ENCODE data around the gene MLLT6.

Gene MLLT6

GRCh38 chr17:38681096-38681495 is 24.0 kb upstream of the MLLT6 start:
- no peak overlapping the region for H2AFZ ChIP-seq (ENCODE audit: low read length)
- no peaks in the 10 kb centered on the region for H3K79me2 ChIP-seq (ENCODE audit: insufficient read depth, low read length)
- H4K20me1 ChIP-seq (ENCODE audit: insufficient read depth, low read length, poor library complexity, severe bottlenecking), result no peaks in the 10 kb centered on the region
- no peaks in the 10 kb centered on the region for H3K9me3 ChIP-seq (ENCODE audit: insufficient read depth, low read depth, low read length)
- no peak for TF ChIP-seq EZH2phosphoT487 (IDR thresholded peaks at IDR 0.05; ENCODE audit: borderline replicate concordance)
- TF ChIP-seq CTCF (conservative IDR thresholded peaks at IDR 0.05; ENCODE audit: low read length), result no peak
- no peak overlapping the region for H3K4me3 ChIP-seq (ENCODE audit: low read length, poor library complexity, severe bottlenecking)
- H3K27me3 ChIP-seq (ENCODE audit: insufficient read depth, low read length, poor library complexity, severe bottlenecking), result no peaks in the 10 kb centered on the region
- no peak overlapping the region for H3K9ac ChIP-seq (ENCODE audit: low read depth, low read length, poor library complexity, severe bottlenecking)
- H3K36me3 ChIP-seq (ENCODE audit: insufficient read depth, low read length), result no peaks in the 10 kb centered on the region
- H3K4me2 ChIP-seq (ENCODE audit: low read depth, low read length, poor library complexity, severe bottlenecking), result no peak overlapping the region
- no peaks in the 10 kb centered on the region for H3F3A ChIP-seq (ENCODE audit: low read depth)
- H3K4me1 ChIP-seq (ENCODE audit: insufficient read depth, low read length, poor library complexity, severe bottlenecking), result peaks cover 5% of the 10 kb centered on the region
- no peaks in the 10 kb centered on the region for H3K9me2 ChIP-seq (replicated peaks; ENCODE audit: low read depth, low read length)

GRCh38 chr17:38685491-38685890 is 19.6 kb upstream of the MLLT6 start:
- H3K9me3 ChIP-seq (ENCODE audit: insufficient read depth, low read depth, low read length), result no peaks in the 10 kb centered on the region
- H3K9ac ChIP-seq (ENCODE audit: low read depth, low read length, poor library complexity, severe bottlenecking), result no peak overlapping the region
- no peak overlapping the region for H3K4me2 ChIP-seq (ENCODE audit: low read depth, low read length, poor library complexity, severe bottlenecking)
- no peaks in the 10 kb centered on the region for H3K4me1 ChIP-seq (ENCODE audit: insufficient read depth, low read length, poor library complexity, severe bottlenecking)
- H3F3A ChIP-seq (ENCODE audit: low read depth), result no peaks in the 10 kb centered on the region
- no peak overlapping the region for H3K4me3 ChIP-seq (ENCODE audit: low read length, poor library complexity, severe bottlenecking)
- no peaks in the 10 kb centered on the region for H3K79me2 ChIP-seq (ENCODE audit: insufficient read depth, low read length)
- H3K36me3 ChIP-seq (ENCODE audit: insufficient read depth, low read length), result no peaks in the 10 kb centered on the region
- H3K27me3 ChIP-seq (ENCODE audit: insufficient read depth, low read length, poor library complexity, severe bottlenecking), result no peaks in the 10 kb centered on the region
- no peaks in the 10 kb centered on the region for H4K20me1 ChIP-seq (ENCODE audit: insufficient read depth, low read length, poor library complexity, severe bottlenecking)
- TF ChIP-seq EZH2phosphoT487 (IDR thresholded peaks at IDR 0.05; ENCODE audit: borderline replicate concordance) (no peak), CTCF (conservative IDR thresholded peaks at IDR 0.05; ENCODE audit: low read length) (no peak)
- no peaks in the 10 kb centered on the region for H3K9me2 ChIP-seq (replicated peaks; ENCODE audit: low read depth, low read length)
- H2AFZ ChIP-seq (ENCODE audit: low read length), result no peak overlapping the region

- Histone ChIP-seq H3F3A (ENCODE audit: low read depth) (no peaks in the 10 kb centered on the region), H4K20me1 (ENCODE audit: insufficient read depth, low read length, poor library complexity, severe bottlenecking) (no peaks in the 10 kb centered on the region), H3K36me3 (ENCODE audit: insufficient read depth, low read length) (no peaks in the 10 kb centered on the region), H3K4me2 (ENCODE audit: low read depth, low read length, poor library complexity, severe bottlenecking) (no peak overlapping the region), H3K4me3 (ENCODE audit: low read length, poor library complexity, severe bottlenecking) (no peak overlapping the region), H2AFZ (ENCODE audit: low read length) (no peak overlapping the region), H3K9me2 (replicated peaks; ENCODE audit: low read depth, low read length) (no peaks in the 10 kb centered on the region), H3K79me2 (ENCODE audit: insufficient read depth, low read length) (no peaks in the 10 kb centered on the region), H3K9me3 (ENCODE audit: insufficient read depth, low read depth, low read length) (no peaks in the 10 kb centered on the region), H3K4me1 (ENCODE audit: insufficient read depth, low read length, poor library complexity, severe bottlenecking) (no peaks in the 10 kb centered on the region), H3K9ac (ENCODE audit: low read depth, low read length, poor library complexity, severe bottlenecking) (no peak overlapping the region), H3K27me3 (ENCODE audit: insufficient read depth, low read length, poor library complexity, severe bottlenecking) (no peaks in the 10 kb centered on the region)
- no peak for TF ChIP-seq EZH2phosphoT487 (IDR thresholded peaks at IDR 0.05; ENCODE audit: borderline replicate concordance)
- TF ChIP-seq CTCF (conservative IDR thresholded peaks at IDR 0.05; ENCODE audit: low read length), result no peak
Observed at GRCh38 chr17:38687286-38687685, 17.8 kb upstream of the MLLT6 start.

All from Loucy (cell line).